H1 (cell line): ENCODE results near the gene DEFB131A.
"Not testable (repeated sequence)": the region's sequence is repeated elsewhere in the genome, so short reads cannot be mapped to it uniquely, and the experiment has no call there.

ENCODE experiments used
- CTCF ChIP-seq, 3 experiments: IDR thresholded peaks; 1 replicate in 2 of 3; 2 replicates in 1 of 3; pipeline versions ENCODE4 v1.5.1 to v1.6.1; 2011; ENCODE audit warnings: low read length in 3 of 3, mild to moderate bottlenecking in 3 of 3, inconsistent platforms in 2 of 3, low read depth in 1 of 3, moderate library complexity in 1 of 3; ENCODE audit not compliant: insufficient read depth in 1 of 3; ENCODE audit errors: control extremely low read depth in 1 of 3
- JUND ChIP-seq: IDR thresholded peaks from 2 replicates; pipeline ENCODE4 v1.6.1; 2011; ENCODE audit warnings: mild to moderate bottlenecking, improper control_type of control experiment, low read length
- POLR2A ChIP-seq, 2 experiments: IDR thresholded peaks; 1 replicate in 1 of 2; 2 replicates in 1 of 2; pipeline ENCODE4 v1.6.1; 2011; ENCODE audit warnings: low read depth in 2 of 2, low read length in 2 of 2, mild to moderate bottlenecking in 2 of 2; ENCODE audit errors: control extremely low read depth in 1 of 2
- POLR2AphosphoS5 ChIP-seq: IDR thresholded peaks from 2 replicates; pipeline ENCODE4 v1.6.1; 2011; ENCODE audit warnings: low read depth, low read length
- RAD21 ChIP-seq, 2 experiments: IDR thresholded peaks in 1 of 2; conservative IDR thresholded peaks in 1 of 2; 2 replicates each; pipeline ENCODE4 v1.6.1; 2011; ENCODE audit warnings: low read depth in 2 of 2, low read length in 2 of 2, improper control_type of control experiment in 1 of 2, inconsistent platforms in 1 of 2, mild to moderate bottlenecking in 1 of 2, moderate library complexity in 1 of 2
- RBBP5 ChIP-seq: IDR thresholded peaks from 2 replicates; pipeline ENCODE4 v1.7.1; 2012; ENCODE audit warnings: low read depth, mild to moderate bottlenecking, inconsistent platforms, low read length, moderate library complexity, borderline replicate concordance
- TCF12 ChIP-seq: IDR thresholded peaks from 2 replicates; pipeline ENCODE4 v1.6.1; 2011; ENCODE audit warnings: low read depth, mild to moderate bottlenecking, low read length
- ZNF274 ChIP-seq: IDR thresholded peaks from 2 replicates; pipeline ENCODE4 v1.7.0; 2012; ENCODE audit warnings: low read length, borderline replicate concordance; ENCODE audit errors: extremely low read depth

GRCh38 chr4:9480066-9480465 lies 35.9 kb downstream of the DEFB131A start:
- not testable (repeated sequence) for TF ChIP-seq RBBP5; CTCF (IDR thresholded peaks at IDR 0.05; ENCODE audit: control extremely low read depth in 1 of 3, insufficient read depth in 1 of 3, low read depth in 1 of 3, low read length in 3 of 3); ZNF274; POLR2AphosphoS5; JUND; RAD21 (IDR thresholded peaks at IDR 0.05 in 1 of 2, conservative IDR thresholded peaks at IDR 0.05 in 1 of 2; ENCODE audit: low read depth in 2 of 2, low read length in 2 of 2); TCF12; POLR2A (IDR thresholded peaks at IDR 0.05; ENCODE audit: control extremely low read depth in 1 of 2, low read depth in 2 of 2, low read length in 2 of 2)
